Activated naive CD8-positive, alpha-beta T cell (primary cell): ENCODE measurements around the gene GLIS2.

Source experiments
- H3K27ac Mint-ChIP-seq: one replicate; pipeline ENCODE4 v1.8.0; 2021; ENCODE audit warnings: mixed read lengths
- H3K27me3 Mint-ChIP-seq: one replicate; pipeline ENCODE4 v1.8.0; 2021; ENCODE audit warnings: mixed read lengths
- H3K36me3 Mint-ChIP-seq: one replicate; pipeline ENCODE4 v1.8.0; 2021; ENCODE audit warnings: mixed read lengths
- H3K4me1 Mint-ChIP-seq: one replicate; pipeline ENCODE4 v1.8.0; 2021; ENCODE audit warnings: low read depth, mixed read lengths
- H3K4me3 Mint-ChIP-seq: one replicate; pipeline ENCODE4 v1.8.0; 2021; ENCODE audit warnings: mild to moderate bottlenecking, mixed read lengths
- H3K9me3 Mint-ChIP-seq: one replicate; pipeline ENCODE4 v1.8.0; 2021; ENCODE audit warnings: low read depth, mixed read lengths

Gene GLIS2

DNA sequence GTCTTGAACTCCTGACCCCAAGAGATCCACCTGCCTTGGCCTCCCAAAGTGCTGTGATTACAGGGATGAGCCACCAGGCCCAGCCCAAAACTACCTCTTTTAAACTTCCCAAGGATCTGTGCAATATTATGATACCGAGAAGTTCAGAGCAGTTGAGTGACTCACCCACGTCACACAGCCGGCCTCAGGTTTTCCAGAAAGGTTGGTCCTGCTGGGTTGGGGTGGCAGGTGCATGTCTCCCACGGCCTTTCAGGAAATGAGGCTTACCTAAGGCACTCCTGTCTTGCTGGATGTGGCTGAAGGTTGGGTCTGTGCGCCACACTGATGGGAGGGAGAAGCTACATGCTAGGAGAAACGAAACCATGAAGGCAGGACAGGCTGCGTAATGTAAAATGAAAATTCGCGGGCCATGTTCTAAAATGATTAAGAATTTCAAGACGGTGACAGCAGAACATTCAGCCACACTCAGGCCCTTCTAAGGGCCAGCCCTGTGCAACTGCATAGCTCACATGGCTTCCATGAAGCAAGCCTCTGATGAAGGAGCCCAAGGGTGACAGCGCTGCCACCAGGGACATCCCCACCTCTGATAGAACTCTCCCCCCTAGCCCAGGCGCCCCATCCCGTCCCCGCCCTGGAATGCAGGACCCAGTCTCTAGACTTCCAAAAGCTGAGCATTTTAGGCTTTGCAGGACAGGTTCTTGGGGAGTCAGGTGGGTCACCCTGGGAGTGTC lies 6.6 kb upstream of the GLIS2 start:
- H3K9me3 Mint-ChIP-seq: no peaks in the 10 kb centered on the region
- peaks cover 31% of the 10 kb centered on the region for H3K4me1 Mint-ChIP-seq
- peak overlapping the region; percentile 83 for H3K27ac Mint-ChIP-seq
- H3K4me3 Mint-ChIP-seq: peak overlapping the region; percentile 38
- H3K27me3 Mint-ChIP-seq: peaks cover 2% of the 10 kb centered on the region
- peaks cover 2% of the 10 kb centered on the region for H3K36me3 Mint-ChIP-seq

DNA sequence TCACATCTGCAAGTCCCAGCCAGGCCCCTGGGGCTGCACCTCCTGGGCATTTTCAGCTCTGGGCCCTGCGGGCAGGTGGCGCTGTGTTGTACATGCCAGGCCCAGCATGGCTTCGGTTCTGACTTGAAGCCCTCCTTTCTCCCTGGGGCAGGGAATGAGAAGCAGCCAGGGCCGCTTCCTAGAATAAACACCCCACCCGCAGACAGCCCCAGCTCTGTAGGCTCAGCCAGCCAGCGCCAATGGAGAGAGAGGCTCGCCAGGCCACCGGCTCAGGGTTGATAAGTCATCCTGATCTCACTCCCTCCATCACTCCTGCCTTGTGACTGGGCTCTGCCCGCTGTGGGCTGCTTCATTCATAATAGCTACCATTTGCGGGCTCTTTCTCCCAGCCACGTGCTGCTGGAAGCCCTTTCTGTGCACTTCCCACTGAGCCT lies 6.0 kb upstream of the GLIS2 start:
- Mint-ChIP-seq H3K27me3 (peaks cover 7% of the 10 kb centered on the region), H3K4me3 (no peak overlapping the region), H3K4me1 (peaks cover 36% of the 10 kb centered on the region), H3K27ac (peak overlapping the region; percentile 54), H3K9me3 (no peaks in the 10 kb centered on the region), H3K36me3 (peaks cover 2% of the 10 kb centered on the region)

DNA sequence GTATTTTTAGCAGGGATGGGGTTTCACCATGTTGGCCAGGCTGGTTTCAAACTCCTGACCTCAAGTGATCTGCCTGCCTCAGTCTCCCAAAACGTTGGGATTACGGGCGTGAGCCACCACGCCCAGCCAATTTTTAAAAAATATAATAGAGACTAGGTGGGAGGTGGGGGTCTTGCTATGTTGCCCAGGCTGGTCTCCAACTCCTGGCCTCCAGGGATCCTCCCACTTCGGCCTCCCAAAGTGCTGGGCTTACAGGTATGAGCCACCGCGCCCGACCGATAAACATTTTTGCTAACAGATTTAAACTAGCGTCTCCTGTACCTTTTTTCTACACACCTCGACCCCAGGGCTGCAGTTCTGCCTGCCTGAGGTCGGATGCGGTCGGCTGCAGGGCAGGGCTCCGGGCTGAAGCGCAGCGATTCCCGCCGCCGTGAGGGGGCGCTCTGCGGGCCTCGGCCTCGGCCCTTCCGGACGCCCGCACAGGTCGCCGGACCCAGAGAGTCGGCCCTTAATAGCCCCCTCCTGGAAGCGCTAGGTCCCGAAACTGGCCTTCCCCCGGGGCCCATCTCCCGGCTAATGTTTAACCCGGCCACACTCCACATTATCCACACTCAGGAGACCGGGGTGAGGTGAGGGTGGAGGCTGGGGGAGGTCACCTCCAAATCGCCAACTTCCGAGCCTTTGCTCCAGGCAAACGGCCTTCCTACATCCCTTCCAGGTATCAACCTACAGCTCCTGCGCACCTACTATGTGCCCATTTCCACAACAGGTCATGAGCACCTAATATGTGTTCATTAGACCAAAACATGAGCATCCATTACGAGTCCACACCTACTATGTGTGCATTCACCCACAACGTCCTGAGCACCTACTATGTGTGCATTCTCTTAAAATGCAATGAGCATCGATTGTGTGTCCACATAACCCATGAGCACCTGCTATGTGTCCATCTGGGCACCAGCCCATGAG lies 2.0 kb upstream of the GLIS2 start:
- peaks cover 7% of the 10 kb centered on the region for H3K27me3 Mint-ChIP-seq
- H3K4me1 Mint-ChIP-seq: peaks cover 17% of the 10 kb centered on the region
- H3K36me3 Mint-ChIP-seq: no peaks in the 10 kb centered on the region
- peak overlapping the region; percentile 90 for H3K4me3 Mint-ChIP-seq
- H3K27ac Mint-ChIP-seq: peak overlapping the region; percentile 64
- H3K9me3 Mint-ChIP-seq: no peaks in the 10 kb centered on the region

DNA sequence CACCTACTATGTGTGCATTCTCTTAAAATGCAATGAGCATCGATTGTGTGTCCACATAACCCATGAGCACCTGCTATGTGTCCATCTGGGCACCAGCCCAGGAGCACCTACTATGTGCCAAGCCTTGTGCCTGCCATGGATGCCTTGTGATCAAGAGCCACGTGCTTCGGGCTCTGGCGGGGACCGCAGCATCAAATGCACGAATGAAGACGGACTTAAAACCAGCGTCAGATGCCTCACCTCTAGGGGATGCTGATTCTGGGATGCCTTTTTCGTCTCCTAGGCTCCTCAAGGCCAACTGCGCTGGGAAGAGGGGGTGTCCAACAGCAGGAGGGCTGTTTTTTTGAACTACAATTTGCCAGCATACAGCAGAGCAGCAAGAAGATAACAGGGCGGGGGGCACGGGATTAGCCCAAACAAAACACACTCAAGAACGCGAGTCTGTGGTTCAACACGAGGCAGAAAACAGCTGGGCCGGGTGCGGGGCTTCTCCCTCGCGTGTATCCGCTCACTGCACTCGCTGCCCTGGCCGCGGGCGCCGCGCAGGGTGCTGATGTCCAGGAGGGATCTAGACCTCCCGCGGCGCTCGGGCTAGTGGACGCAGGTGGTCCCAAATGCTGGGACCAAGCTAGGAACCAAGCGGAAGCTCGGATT lies 1.2 kb upstream of the GLIS2 start:
- Mint-ChIP-seq H3K9me3 (no peaks in the 10 kb centered on the region), H3K4me3 (peak overlapping the region; percentile 90), H3K27me3 (peaks cover 7% of the 10 kb centered on the region), H3K4me1 (peaks cover 15% of the 10 kb centered on the region), H3K36me3 (no peaks in the 10 kb centered on the region), H3K27ac (peak overlapping the region; percentile 64)

DNA sequence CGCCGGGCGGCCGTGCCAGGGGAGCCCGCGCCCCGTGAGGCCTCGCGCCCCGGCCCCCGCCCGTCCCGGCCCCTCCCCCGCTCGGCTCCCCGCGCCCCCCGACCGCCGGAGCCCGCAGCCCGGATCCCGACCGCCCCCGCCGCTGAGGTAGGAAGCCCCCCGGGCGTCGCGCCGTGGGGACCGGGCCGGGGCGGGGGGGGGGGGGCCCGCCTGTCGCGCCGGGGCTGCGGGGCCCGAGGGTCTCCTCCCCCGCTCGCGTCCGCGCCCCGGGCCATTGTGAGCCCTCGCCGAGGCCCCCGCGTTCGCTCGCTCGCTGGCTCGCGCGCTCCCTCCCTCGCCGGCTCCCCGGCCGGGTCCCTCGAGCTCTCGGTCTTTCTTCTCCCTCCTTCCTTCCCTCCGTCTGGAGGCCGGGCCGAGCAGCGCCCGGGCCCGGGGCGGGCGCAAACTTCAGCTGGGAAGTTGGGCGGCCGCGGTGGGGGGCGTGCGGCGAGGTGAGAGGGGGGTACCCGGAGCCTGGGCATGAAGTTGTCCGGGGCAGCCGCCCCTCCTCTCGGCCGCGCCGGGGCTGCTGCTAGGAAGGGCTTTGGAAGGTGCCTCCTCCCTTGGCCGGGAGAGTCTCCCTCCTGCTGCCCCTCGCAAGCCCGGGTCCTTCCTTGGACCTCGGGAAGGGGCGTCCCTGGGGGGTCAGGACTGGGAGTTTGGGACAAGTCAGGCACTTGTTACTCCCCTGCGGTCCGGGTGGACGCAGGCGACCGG lies 419 bp downstream of the GLIS2 start:
- H3K4me3 Mint-ChIP-seq: no peak overlapping the region
- H3K4me1 Mint-ChIP-seq: peaks cover 15% of the 10 kb centered on the region
- H3K9me3 Mint-ChIP-seq: no peaks in the 10 kb centered on the region
- peaks cover 7% of the 10 kb centered on the region for H3K27me3 Mint-ChIP-seq
- H3K36me3 Mint-ChIP-seq: no peaks in the 10 kb centered on the region
- H3K27ac Mint-ChIP-seq: no peak overlapping the region

DNA sequence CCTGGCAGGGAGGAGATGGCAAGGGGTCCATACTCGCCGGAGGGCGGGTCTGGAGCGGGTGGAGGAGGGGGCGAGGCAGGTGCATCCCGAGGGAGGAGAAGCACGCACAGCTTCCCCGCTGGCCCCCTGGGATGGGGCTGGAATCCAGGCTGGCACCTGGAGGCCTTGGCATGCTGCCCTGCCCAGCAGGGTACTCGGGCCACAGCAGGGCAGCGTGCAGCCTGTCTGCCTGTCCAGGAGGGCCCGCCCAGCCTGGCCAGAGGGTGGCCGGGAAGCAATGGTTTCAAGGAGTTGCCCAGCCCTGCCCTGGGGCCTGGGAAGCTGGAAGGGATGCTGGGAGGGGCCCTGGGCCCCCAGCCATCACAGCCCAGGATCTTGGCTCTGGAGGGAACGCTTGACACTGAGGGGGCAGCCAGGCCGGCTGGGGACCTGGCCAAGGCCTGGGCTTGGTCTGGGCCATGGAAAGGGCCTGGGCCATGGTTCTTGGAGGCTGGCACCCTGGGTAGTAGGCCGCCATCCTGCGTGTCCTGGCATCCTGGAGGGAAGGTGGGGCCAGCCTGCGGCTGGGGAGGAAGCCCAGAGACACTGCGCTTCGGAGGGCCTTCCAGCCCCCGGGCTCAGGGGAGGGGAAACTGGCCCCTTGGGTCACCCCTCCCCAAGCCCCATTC lies 1.1 kb downstream of the GLIS2 start:
- no peak overlapping the region for H3K27ac Mint-ChIP-seq
- H3K27me3 Mint-ChIP-seq: peaks cover 7% of the 10 kb centered on the region
- no peaks in the 10 kb centered on the region for H3K9me3 Mint-ChIP-seq
- H3K36me3 Mint-ChIP-seq: no peaks in the 10 kb centered on the region
- H3K4me3 Mint-ChIP-seq: no peak overlapping the region
- H3K4me1 Mint-ChIP-seq: peaks cover 15% of the 10 kb centered on the region

DNA sequence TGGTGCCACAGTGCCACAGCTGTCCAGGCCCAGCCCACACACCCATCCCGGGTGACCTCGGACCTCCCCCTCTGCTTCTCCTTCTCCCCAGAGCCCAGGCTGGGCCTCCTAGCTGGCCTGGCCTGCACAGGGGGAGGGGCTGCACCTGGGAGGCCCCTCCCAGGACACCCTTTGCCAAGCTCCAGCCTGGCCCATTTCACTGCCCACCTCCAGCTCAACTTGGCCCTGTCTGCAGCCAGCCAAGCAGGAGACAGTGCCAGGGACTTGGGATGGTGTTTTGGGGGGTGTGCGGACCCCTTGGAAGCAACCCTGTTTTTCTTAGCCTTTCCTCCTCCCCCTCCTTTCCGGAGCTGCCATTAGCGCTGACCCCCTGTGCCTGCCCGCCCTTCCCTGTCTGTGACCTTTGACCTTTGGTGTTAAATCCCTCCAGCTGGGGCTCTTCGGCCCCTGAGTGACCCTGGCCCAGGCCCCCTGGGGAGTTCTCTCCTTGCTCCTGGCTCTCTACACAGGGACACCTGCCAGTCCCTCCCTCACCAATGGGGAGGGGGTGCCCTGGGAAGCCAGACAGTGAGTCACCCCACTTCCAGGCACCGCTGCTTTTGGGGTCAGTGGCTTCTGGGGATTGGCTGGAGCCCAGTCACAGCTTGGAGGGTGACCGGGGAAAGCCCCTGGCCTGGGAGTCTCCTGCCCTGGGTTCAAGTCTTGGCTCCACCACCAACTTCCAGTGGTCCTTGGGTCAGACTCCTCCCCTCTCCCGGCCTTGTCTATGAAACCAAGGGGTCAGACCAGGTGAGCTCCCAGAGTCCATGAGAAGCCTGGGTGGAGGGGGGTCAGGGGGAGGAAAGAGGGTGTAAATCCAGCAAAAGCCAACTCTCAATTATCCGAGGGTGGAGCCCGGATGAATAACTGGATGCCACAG lies 1.9 kb downstream of the GLIS2 start:
- H3K4me1 Mint-ChIP-seq: peaks cover 15% of the 10 kb centered on the region
- H3K36me3 Mint-ChIP-seq: no peaks in the 10 kb centered on the region
- H3K27ac Mint-ChIP-seq: no peak overlapping the region
- H3K4me3 Mint-ChIP-seq: no peak overlapping the region
- H3K9me3 Mint-ChIP-seq: no peaks in the 10 kb centered on the region
- peaks cover 7% of the 10 kb centered on the region for H3K27me3 Mint-ChIP-seq

DNA sequence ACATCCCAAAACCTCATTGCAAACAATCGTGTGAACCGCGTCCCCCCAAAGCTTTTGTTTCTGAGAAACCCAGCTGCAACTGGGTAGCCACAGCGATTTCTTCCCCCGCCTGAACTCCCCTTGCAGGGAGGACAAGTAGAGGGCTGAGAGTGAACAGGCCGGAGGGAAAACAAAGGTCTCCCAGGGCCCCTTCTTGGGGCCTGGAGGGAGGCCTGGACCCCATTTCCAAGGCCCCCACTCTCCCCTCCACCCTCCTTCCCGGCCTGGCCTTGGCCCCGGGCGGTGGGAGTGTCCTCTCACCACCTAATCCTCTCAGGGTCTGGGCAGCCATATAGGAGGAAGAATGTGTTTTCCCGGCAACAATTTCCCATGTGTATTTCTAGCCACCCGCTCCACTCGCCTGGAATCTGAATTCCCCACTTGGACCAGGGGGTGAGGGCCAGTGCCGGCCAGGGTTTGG lies 2.6 kb downstream of the GLIS2 start:
- Mint-ChIP-seq H3K4me3 (no peak overlapping the region), H3K27ac (no peak overlapping the region), H3K27me3 (peaks cover 7% of the 10 kb centered on the region), H3K4me1 (peaks cover 15% of the 10 kb centered on the region), H3K36me3 (no peaks in the 10 kb centered on the region), H3K9me3 (no peaks in the 10 kb centered on the region)

DNA sequence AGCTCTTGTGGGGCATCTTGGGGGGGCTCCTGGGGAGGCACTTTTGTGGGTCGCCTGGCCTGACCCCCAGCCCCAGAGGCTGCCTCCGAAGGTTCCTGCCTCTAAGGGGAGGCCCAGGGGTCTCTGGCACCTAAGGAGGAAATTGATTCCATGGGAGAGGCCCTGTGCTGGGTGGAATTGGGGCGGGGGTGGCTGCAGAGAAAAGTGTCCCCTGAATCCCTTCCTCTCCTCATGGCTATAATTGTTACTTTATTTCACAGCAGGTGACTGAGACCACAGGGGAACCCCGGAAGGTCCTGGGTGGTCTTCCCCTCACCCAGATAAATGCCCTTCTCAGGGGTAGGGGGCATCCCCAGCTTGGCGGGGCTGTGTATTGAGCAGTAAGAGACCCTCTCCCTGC lies 3.1 kb downstream of the GLIS2 start:
- Mint-ChIP-seq H3K4me3 (no peak overlapping the region), H3K36me3 (no peaks in the 10 kb centered on the region), H3K27me3 (peaks cover 7% of the 10 kb centered on the region)

DNA sequence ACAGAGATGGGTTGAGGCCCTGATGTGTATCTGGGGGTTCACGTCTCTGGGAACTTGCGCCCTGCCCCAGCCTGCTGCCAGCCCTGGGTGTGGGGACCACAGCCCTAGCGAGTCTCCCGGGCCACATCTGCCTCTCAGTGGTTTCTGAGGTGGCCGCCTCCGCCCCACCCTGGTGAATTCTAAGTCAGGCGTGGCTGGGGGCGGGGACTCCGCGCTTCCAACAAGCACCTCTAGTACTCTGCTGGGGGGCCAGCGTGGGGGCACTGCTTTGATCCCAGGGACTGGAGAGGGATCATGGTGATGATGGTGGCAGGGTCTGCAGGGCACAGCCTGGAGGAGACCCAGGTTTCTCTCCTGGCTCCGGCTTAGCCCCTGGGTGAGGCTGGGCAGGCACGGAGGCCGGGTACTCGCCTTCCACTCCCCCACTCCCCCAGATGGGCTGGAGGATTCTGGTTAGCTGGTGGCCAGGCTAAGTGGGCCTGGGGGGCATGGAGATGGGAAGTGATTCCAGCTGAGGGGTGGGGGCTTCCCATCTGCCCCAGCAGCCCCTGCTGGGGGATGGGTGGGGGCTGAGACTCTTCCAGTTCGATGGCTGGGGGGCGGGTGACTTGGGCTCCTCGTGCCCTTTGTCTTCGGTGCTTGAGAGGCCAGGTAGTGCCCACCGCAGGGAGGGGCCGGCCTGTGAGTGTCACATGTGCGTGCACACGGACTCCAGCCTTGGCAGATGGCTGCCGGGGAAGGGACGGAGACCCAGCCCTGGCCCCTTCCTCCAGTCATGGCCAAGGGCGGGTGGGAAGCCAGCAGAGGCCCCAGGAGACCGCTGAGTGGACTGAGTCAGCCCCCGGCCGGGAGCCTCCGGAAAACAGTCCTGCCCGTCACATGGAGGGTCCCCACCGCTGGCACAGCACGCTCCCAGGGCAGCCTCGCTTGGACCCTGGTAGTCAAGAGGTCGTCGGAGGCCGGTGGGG lies 3.9 kb downstream of the GLIS2 start:
- Mint-ChIP-seq H3K4me1 (peaks cover 8% of the 10 kb centered on the region), H3K9me3 (no peaks in the 10 kb centered on the region), H3K36me3 (no peaks in the 10 kb centered on the region), H3K4me3 (no peak overlapping the region), H3K27ac (no peak overlapping the region), H3K27me3 (no peaks in the 10 kb centered on the region)

More for the DNA sequence above, 3.1 kb downstream of the GLIS2 start:
- Mint-ChIP-seq H3K9me3 (no peaks in the 10 kb centered on the region), H3K4me1 (peaks cover 15% of the 10 kb centered on the region), H3K27ac (no peak overlapping the region)

DNA sequence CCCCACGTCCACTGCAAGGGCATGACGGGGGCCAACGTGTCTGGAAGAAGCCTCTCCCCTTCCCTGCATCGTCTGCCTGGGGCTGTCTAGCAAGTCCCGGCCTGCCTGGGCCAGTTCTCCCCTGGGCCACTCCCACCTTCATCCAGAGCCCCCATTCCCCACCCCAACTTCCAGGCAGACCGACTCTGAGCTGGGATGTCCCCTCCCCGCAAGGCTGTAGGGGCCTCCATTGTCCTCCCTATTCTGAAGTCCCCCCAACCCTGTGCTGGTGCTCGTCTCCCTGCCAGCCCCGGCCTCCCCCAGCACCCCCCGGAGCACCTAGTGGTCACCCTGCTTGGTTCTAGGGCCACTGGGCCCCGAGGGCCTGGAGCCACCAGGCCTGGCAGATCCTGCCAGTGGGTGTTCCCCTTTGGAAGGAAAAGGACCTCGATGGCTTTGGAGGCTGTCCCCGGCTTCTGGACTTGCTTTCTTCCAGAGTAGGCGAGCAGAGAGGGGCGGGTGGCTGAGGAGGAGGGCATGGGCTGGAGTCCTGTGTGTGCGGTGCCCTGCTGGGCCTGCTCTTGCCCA lies 4.8 kb downstream of the GLIS2 start:
- no peak overlapping the region for H3K27ac Mint-ChIP-seq
- H3K4me3 Mint-ChIP-seq: no peak overlapping the region
- no peaks in the 10 kb centered on the region for H3K36me3 Mint-ChIP-seq
- H3K27me3 Mint-ChIP-seq: no peaks in the 10 kb centered on the region
- peaks cover 6% of the 10 kb centered on the region for H3K4me1 Mint-ChIP-seq
- no peaks in the 10 kb centered on the region for H3K9me3 Mint-ChIP-seq
